ENCODE measurements around the gene SCGB1C2. TPM values are rescaled to one million over a fixed set of nuclear protein-coding genes. Genes with fewer than 3 reads are reported as not detected.

The SCGB1C2 gene
- total RNA-seq, 4 donors from 2014 or later, result not detected

DNA sequence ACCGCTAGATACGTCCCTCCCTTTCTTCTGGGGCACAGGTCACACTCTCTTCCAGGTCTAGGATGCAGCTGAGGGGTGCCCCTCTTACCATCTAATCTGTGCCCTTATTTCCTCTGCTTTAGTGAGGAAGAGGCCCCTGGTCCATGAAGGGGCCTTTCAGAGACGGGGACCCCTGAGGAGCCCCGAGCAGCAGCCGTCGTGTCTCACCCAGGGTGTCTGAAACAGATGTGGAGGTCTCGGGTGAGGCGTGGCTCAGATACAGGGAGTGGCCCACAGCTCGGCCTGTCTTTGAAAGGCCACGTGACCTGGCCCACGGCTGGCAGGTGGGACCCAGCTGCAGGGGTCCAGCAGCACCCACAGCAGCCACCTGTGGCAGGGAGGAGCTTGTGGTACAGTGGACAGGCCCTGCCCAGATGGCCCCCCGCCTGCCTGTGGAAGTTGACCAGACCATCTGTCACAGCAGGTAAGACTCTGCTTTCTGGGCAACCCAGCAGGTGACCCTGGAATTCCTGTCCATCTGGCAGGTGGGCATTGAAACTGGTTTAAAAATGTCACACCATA is 15.6 kb downstream of the SCGB1C2 start:
- H3K36me3 ChIP-seq, result no peaks in the 10 kb centered on the region
- TF ChIP-seq EP300 (IDR thresholded peaks at IDR 0.05) (no peak), POLR2AphosphoS5 (IDR thresholded peaks at IDR 0.05) (no peak), POLR2A (IDR thresholded peaks at IDR 0.05) (no peak)
- TF ChIP-seq, protein P1, sequence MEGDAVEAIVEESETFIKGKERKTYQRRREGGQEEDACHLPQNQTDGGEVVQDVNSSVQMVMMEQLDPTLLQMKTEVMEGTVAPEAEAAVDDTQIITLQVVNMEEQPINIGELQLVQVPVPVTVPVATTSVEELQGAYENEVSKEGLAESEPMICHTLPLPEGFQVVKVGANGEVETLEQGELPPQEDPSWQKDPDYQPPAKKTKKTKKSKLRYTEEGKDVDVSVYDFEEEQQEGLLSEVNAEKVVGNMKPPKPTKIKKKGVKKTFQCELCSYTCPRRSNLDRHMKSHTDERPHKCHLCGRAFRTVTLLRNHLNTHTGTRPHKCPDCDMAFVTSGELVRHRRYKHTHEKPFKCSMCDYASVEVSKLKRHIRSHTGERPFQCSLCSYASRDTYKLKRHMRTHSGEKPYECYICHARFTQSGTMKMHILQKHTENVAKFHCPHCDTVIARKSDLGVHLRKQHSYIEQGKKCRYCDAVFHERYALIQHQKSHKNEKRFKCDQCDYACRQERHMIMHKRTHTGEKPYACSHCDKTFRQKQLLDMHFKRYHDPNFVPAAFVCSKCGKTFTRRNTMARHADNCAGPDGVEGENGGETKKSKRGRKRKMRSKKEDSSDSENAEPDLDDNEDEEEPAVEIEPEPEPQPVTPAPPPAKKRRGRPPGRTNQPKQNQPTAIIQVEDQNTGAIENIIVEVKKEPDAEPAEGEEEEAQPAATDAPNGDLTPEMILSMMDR (IDR thresholded peaks at IDR 0.05), result no peak
- DNase-seq (ENCODE audit: low spot score in 2 of 2), result peak; percentile 33 to 49
- no peak overlapping the region for H3K4me3 ChIP-seq
- no peak overlapping the region for H3K27ac ChIP-seq
- no peaks in the 10 kb centered on the region for H3K9me3 ChIP-seq
- 84% methylated on average over 10 of the region's 12 CpGs for WGBS
- H3K4me1 ChIP-seq, result no peaks in the 10 kb centered on the region
- H3K27me3 ChIP-seq, result no peaks in the 10 kb centered on the region

DNA sequence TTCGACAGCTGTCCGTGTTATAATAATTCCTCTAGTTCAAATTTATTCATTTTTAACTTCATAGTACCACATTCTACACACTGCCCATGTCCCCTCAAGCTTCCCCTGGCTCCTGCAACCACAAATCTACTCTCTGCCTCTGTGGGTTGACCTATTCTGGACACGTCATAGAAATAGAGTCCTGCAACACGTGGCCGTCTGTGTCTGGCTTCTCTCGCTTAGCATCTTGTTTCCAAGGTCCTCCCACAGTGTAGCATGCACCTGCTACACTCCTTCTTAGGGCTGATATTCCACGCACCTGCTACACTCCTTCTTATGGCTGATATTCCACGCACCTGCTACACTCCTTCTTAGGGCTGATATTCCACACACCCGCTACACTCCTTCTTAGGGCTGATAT is 16.5 kb downstream of the SCGB1C2 start:
- TF ChIP-seq, protein P1 (IDR thresholded peaks at IDR 0.05), result no peak
- TF ChIP-seq POLR2A (IDR thresholded peaks at IDR 0.05) (no peak), EP300 (IDR thresholded peaks at IDR 0.05) (no peak), POLR2AphosphoS5 (IDR thresholded peaks at IDR 0.05) (no peak)
- WGBS, result 88% methylated on average over 9 of the region's 9 CpGs
- Histone ChIP-seq H3K36me3 (no peaks in the 10 kb centered on the region), H3K27me3 (no peaks in the 10 kb centered on the region), H3K4me1 (no peaks in the 10 kb centered on the region), H3K27ac (no peak overlapping the region), H3K4me3 (no peak overlapping the region), H3K9me3 (no peaks in the 10 kb centered on the region)
- peak; percentile 1 to 12 for DNase-seq (ENCODE audit: low spot score in 2 of 2)

DNA sequence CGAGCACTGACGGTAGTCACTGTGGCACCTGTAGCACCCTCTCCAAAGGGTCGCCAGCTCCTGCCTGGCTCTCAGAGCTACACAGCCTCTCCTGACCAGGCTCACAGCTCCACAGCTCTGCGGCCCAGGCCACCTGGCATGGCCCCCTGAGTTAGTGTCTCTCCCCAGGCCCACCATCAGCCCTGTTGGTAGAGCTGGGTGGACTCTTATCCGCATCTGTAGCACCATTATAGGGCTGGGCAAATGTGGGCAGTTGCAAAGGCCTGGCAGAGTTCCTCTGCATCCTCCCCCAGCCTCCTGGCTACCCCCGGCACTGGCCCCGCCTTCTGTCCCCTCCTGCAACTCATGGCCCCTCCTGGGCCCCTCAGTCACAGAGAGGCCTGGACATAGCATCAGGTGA is 18.2 kb downstream of the SCGB1C2 start:
- no peaks in the 10 kb centered on the region for H3K27me3 ChIP-seq
- DNase-seq (ENCODE audit: low spot score in 2 of 2), result peak in 1 of 2 donors; percentile 61
- no peak overlapping the region for H3K27ac ChIP-seq
- TF ChIP-seq POLR2AphosphoS5 (IDR thresholded peaks at IDR 0.05), result no peak
- TF ChIP-seq, protein P1 (IDR thresholded peaks at IDR 0.05), result no peak
- TF ChIP-seq POLR2A (IDR thresholded peaks at IDR 0.05), result no peak
- no peak for TF ChIP-seq EP300 (IDR thresholded peaks at IDR 0.05)
- WGBS, result 72% methylated on average over 4 of the region's 7 CpGs
- no peaks in the 10 kb centered on the region for H3K4me1 ChIP-seq
- no peak overlapping the region for H3K4me3 ChIP-seq
- no peaks in the 10 kb centered on the region for H3K9me3 ChIP-seq
- no peaks in the 10 kb centered on the region for H3K36me3 ChIP-seq

DNA sequence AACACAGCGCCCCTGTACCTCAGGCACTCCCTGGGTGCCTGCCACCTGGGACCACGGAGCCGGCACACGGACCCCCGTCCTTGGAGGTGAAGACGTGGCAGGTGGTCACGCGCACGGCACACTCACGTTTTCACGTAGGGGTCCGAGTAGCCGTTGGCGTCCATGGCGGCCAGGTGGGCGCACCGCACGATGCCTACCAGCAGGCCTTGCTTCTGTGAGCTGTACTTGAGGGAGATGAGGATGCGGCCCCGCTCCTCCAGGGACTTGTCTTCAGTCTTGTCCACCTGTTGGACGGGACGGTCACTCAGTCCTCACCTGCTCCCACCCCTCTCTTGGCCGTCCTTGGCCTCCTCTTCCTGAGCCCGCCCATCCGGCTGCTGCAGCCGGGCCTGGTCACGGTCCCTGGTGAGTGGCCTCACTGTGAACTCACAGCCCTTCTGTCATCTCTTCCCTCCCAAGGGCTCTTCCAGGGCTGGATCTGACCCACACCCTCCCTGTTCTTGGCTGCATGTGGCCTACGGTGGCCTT is 18.8 kb downstream of the SCGB1C2 start:
- WGBS, result 92% methylated on average over 11 of the region's 28 CpGs
- DNase-seq (ENCODE audit: low spot score in 2 of 2), result peak in 1 of 2 donors; percentile 78
- H3K36me3 ChIP-seq, result no peaks in the 10 kb centered on the region

DNA sequence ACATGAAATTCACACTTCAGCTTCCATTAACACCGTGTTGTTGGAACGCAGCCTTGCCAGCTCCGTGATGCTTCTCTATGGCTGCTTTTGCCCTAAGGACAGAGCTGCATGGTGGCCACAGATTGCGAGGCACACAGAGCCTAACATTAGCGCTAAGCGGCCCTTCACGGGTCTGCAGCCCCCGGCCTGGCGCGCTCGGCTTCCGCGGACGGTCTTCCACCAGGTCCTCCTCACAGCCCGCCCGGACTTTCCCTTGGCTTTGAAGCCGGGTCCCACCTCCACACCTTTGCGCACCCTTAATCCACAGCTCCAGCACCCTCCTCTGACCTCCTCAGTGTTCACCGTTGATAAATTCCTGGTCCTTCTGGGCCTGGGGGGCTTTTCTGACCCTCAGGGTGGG is 19.6 kb downstream of the SCGB1C2 start:
- TF ChIP-seq, protein P1 (IDR thresholded peaks at IDR 0.05), result no peak
- TF ChIP-seq POLR2AphosphoS5 (IDR thresholded peaks at IDR 0.05), result no peak
- no peak for TF ChIP-seq EP300 (IDR thresholded peaks at IDR 0.05)
- H3K4me3 ChIP-seq, result no peak overlapping the region
- no peaks in the 10 kb centered on the region for H3K9me3 ChIP-seq
- H3K27ac ChIP-seq, result no peak overlapping the region
- H3K4me1 ChIP-seq, result no peaks in the 10 kb centered on the region
- H3K36me3 ChIP-seq, result no peaks in the 10 kb centered on the region
- no peak for DNase-seq (ENCODE audit: low spot score in 2 of 2)
- WGBS, result 88% methylated on average over 19 of the region's 19 CpGs
- H3K27me3 ChIP-seq, result no peaks in the 10 kb centered on the region

More for the DNA sequence above, 18.8 kb downstream of the SCGB1C2 start:
- Histone ChIP-seq H3K27ac (no peak overlapping the region), H3K4me1 (no peaks in the 10 kb centered on the region), H3K4me3 (no peak overlapping the region), H3K27me3 (no peaks in the 10 kb centered on the region), H3K9me3 (no peaks in the 10 kb centered on the region)
- TF ChIP-seq POLR2AphosphoS5 (IDR thresholded peaks at IDR 0.05) (no peak), POLR2A (IDR thresholded peaks at IDR 0.05) (no peak), EP300 (IDR thresholded peaks at IDR 0.05) (no peak)
- TF ChIP-seq, protein P1 (IDR thresholded peaks at IDR 0.05), result no peak
